SU-DHL-6 (cell line): Measurements from ENCODE around the gene DBF4B.

Experiments used
- EZH2phosphoT487 ChIP-seq: fragments of 200-600 bp; sonication (generic), shearing (Covaris generic); conservative IDR thresholded peaks from 2 replicates; pipeline ENCODE4 v1.6.1; 2018; ENCODE audit warnings: mild to moderate bottlenecking, antibody characterized with exemption, low read length, moderate library complexity, mixed read lengths
- TF ChIP-seq, protein P1 (sequence below): fragments of 200-600 bp; sonication (generic); IDR thresholded peaks from one replicate; pipeline ENCODE4 v1.5.1; 2017; ENCODE audit warnings: antibody characterized with exemption, mild to moderate bottlenecking, low read length, moderate library complexity; ENCODE audit not compliant: insufficient read depth, poor library complexity, severe bottlenecking

DNA sequence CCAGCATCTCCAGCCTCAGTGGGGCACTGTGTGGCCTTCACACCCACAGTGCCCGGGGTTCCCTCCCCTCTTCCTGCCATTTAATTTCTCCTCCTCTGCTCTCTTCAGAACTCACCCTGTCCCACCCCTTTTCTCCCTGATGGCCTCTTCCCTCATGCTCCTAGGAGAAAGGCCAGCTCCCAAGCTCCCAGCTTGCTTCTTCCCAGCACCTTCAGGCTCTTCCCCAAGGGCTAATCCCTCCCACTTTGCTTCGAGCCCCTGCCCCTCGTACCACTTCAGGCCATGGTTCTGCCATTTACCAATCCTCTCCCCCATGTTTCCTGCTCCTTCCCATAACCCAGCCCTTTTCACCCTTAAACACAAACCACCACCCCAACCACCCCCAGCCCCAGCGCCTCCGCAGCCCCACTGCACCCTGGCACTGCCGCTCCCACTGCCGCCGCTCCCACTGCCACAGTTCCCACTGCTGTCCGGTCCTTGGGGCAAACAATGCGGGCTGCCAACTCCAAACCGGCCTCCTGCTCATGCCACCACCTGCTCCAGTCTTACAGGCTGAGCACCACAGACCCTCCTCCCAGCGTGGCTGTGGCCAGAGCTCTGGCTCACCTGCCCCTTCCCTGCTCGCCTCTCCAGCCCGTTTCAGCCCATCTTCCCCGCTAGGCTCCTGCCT lies 78.9 kb downstream of the DBF4B start:
- TF ChIP-seq, protein P1, sequence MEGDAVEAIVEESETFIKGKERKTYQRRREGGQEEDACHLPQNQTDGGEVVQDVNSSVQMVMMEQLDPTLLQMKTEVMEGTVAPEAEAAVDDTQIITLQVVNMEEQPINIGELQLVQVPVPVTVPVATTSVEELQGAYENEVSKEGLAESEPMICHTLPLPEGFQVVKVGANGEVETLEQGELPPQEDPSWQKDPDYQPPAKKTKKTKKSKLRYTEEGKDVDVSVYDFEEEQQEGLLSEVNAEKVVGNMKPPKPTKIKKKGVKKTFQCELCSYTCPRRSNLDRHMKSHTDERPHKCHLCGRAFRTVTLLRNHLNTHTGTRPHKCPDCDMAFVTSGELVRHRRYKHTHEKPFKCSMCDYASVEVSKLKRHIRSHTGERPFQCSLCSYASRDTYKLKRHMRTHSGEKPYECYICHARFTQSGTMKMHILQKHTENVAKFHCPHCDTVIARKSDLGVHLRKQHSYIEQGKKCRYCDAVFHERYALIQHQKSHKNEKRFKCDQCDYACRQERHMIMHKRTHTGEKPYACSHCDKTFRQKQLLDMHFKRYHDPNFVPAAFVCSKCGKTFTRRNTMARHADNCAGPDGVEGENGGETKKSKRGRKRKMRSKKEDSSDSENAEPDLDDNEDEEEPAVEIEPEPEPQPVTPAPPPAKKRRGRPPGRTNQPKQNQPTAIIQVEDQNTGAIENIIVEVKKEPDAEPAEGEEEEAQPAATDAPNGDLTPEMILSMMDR, result no peak
- no peak for TF ChIP-seq EZH2phosphoT487
